Activated naive CD8-positive, alpha-beta T cell treated with anti-CD3 and anti-CD28 coated beads, Interleukin-2, amount 50 U/mL, for 16 hours (primary cell): ENCODE data around the gene WDR81.
"Not testable (repeated sequence)": the region's sequence is repeated elsewhere in the genome, so short reads cannot be mapped to it uniquely, and the experiment has no call there.

ENCODE experiments used
- DNase-seq: peaks from one replicate; pipeline ENCODE4 v3.0.0-alpha.2; 2020; ENCODE audit warnings: low read depth, low spot score

WDR81 gene

DNA sequence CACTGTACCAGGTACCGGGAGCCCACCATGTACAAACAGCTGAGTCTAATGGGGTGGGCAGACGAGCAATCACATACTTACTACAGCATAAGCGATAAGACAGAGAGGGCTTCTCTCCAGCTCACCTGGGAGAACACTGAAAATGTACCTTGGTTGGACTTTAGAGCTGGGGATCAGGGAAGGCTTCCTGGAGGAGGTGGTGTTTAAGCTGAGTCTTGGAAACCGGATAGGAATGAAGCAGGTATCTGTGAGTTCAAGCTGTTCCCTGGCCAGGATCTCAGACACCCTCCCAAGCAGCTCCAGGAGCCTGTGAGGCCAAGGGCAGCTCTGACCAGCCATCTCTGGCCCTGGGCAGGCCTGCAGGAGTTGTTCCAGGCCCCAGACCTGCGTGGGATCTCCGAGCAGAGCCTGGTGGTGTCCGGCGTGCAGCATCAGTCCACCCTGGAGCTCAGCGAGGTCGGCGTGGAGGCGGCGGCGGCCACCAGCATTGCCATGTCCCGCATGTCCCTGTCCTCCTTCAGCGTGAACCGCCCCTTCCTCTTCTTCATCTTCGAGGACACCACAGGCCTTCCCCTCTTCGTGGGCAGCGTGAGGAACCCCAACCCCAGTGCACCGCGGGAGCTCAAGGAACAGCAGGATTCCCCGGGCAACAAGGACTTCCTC is 29.4 kb downstream of the WDR81 start:
- DNase-seq: no peak

DNA sequence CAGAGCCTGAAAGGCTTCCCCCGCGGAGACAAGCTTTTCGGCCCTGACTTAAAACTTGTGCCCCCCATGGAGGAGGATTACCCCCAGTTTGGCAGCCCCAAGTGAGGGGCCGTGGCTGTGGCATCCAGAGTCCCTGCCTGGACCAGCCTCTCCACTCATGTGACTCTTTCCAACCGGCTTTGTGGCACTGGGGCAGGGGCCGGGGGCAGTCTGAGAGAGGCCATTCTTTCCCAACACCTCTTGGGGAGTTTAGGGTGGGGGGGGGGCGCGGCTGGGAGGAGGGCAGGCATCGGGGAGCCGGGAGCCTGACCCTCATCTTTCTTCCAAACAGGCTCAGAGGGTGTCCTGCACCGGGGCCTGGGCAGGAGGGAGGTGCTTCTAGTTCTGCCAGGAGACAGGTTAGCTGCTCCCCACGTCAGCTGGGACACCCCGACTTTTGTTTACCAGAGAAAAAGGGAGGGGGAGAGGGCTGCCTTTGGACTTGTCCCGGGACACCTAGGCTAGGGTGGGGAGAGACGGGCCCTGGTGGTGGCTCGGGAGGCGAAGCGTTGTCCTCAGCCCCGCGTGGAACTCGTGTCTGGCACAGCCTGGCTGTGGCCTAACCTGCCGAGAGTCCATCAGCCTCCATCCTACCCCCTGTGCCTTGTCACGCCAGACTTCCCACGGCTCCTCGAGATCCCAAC is 30.1 kb downstream of the WDR81 start:
- no peak for DNase-seq

- no peak for DNase-seq
Measured at GRCh38 chr17:1755252-1755826, 30.8 kb downstream of the WDR81 start.

DNA sequence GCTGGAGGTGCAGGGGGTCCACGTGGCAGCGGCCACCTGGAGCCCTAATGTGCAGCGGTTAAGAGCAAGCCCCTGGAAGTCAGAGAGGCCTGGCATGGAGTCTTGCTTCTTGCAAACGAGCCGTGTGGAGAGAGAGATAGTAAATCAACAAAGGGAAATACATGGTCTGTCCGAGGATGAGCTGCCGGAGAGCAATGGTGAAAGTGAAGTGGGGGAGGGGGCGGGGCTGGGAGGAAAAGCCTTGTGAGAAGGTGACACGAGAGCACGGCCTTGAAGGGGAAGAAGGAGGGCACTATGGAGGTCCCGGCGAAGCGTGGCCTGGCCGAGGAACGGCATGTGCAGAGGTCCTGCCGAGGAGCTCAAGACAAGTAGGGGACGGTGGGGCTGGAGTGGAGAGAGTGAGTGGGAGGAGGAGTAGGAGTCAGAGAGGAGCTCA is 31.3 kb downstream of the WDR81 start:
- DNase-seq: no peak

DNA sequence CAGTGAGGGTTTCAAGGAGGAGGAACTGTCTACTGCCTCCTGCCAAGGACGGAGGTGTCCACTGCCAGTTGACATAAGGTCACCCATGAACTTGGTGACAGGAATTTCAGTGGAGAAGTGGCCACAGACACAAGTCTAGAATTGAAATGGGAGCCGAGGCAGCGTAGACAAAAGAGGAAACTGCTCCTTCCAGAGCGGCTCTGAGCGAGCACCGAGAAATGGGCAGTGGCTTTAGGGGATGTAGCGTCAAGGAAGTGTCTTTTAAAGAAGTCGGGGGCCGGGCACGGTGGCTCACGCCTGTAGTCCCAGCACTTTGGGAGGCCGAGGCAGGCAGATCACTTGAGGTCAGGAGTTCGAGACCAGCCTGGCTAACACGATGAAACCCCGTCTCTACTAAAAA is 34.3 kb downstream of the WDR81 start:
- DNase-seq: no peak

GRCh38 chr17:1759529-1759928 is 35.0 kb downstream of the WDR81 start:
- DNase-seq: no peak

GRCh38 chr17:1762233-1762900 is 37.9 kb downstream of the WDR81 start:
- DNase-seq: no peak

DNA sequence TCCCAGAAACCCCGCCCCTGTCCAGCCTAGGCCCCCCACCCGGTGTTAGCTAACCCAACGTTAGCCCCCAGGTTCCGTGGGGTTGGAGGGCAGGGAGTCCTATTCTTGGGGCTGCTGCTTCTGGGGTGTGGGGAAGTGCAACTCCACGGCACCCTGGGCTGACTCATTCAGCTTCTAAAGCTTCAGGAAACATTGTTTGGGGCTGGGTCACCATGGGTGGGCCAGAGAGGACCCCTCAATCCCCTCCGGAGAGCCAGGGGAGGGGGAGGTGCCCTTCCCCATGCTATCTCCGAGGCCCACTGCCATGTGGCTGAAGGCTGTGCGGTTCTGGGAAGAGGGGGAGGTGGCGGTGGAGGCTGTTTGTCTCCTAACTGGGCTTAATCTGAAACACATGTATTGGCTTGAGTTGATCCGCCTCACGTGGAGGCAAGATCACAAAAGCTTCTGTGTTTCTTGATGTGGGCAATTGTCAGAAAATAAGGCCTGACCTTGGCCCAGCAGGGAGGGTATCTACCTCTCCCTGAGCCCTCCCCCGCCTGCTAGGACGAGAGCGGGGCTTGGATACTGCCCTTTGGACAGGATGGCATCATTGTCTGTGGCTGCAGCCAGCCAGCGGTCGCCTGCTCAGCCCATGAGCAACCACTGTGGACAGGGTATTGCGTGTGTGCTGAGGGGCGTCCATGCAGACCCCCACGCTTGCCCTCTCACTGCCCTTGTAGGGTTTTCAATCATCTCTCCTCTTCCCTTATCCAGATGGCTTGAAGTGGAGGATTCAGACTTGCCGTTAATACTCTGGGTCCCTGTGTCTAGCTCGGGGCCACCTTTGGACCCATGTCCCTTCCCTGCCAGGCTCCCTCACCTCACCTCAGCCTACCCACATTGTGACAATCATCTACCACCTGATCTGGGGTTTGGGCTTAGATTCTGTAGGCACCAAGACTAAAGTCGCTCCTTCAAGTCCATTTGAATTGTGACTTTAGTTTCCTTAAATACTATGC is 38.7 kb downstream of the WDR81 start:
- DNase-seq: no peak

DNA sequence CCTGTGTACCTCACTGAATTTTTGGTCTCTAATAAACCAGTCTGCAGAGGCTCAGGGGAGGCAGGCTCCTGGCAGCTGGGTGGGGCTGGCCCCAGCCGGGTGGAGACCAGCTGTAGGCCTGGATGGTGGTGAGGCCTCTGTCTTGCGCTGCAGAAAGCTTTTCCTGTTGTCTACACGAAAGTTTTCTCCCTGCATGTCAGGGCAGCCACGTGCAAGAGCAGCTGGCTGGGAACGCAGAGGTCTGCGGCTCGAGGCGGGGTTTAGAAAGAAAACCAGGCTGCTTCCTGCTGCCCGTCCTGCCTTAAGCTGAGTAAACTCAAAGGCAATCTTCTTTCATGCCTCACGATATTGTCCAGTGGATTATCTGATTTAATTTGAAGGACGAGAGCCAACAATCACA is 39.8 kb downstream of the WDR81 start:
- DNase-seq: peak; percentile 15

- not testable (repeated sequence) for DNase-seq
Measured at GRCh38 chr17:1764705-1765104, 40.2 kb downstream of the WDR81 start.

- no peak for DNase-seq
Measured at GRCh38 chr17:1765576-1765975, 41.1 kb downstream of the WDR81 start.

DNA sequence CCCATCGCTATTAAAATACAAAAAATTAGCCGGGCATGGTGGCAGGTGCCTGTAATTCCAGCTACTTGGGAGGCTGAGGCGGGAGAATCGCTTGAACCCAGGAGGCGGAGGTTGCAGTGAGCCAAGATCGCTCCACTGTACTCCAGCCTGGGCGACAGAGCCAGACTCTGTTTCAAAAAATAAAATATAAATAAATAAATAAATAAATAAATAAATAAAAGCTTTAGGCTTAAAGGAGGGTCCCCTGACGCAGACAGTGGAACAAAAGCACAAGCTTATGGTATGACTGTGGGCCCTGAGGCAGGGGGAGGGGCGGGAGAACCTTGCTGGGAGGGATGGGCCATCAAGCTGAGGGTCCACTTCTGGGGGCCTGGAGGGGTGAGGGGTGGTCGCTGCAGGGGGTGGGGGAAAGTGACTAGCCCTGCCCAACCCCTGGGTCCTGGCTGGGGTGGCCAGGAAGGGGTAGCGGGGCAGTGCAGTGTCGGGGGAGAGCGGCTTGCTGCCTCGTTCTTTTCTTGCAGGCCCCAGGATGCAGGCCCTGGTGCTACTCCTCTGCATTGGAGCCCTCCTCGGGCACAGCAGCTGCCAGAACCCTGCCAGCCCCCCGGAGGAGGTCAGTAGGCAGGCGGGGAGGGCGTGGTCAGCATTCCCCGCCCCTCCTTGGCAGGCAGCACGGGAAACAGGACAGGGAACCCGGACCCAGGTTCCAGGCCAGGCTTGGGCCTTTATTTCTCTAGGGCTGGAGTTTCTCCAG is 42.1 kb downstream of the WDR81 start:
- DNase-seq: no peak

DNA sequence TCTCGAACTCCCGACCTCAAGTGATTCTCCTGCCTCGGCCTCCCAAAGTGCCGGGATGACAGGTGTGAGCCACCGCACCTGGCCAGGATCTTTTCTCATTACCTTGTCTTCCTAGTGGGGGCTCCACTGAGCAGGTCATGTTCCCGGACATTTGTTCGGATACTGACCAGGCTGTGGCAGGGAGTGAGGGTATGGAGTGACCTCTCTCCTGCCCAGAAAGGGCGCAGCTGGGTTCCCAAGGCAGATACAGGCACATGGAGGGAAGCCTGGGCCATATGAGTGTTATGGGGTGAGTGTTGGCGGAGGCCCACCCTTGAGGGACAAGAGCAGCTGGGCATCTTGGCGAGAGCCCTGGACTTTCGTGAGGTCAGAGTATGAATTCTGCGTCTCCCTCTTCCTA is 42.9 kb downstream of the WDR81 start:
- DNase-seq: no peak

- DNase-seq: no peak
Measured at GRCh38 chr17:1769822-1770477, 45.4 kb downstream of the WDR81 start.

DNA sequence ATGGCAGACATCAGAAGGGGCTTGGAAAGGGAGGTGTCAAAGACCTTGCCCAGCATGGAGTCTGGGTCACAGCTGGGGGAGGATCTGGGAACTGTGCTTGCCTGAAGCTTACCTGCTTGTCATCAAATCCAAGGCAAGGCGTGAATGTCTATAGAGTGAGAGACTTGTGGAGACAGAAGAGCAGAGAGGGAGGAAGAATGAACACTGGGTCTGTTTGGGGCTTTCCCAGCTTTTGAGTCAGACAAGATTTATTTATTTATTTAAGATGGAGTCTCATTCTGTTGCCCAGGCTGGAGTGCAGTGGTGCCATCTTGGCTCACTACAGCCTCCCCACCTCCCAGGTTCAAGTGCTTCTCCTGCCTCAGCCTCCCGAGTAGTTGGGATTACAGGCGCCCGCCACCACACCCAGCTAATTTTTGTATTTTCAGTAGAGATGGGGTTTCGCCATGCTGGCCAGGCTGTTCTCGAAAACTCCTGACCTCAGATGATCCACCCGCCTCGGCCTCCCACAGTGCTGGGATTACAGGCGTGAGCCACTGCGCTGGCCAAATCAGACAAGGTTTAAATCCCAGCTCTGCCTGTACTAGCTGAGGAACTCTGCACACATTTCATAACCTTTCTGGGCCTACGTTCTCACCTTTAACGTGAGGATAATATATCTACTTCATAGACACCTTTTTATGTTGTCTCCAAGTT is 48.6 kb downstream of the WDR81 start:
- DNase-seq: not testable (repeated sequence)

DNA sequence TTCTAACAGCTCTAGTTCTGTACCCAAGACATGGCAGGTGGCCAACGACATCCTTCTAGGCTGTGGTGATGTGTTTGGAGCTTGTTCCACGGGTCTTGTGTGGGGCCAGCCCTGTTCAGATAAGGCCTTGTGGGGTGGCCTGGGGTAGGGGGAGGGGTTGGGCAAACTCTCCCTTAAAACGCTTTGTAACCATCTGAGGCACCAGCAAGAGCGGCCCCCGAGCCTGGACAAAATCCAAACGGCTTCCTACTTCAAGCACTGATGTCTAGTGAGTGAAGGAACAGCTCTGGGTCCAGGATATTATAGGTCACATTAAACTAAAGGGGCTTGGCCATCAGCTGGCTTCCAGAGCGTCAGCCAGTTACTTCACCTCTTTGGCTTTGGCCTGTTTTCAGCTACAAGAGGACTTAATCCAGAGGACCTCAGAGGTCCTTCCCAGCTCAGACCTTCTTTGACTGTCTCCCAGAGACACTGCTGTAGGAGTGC is 49.2 kb downstream of the WDR81 start:
- no peak for DNase-seq

- DNase-seq: no peak
Measured at GRCh38 chr17:1774390-1775176, 50.1 kb downstream of the WDR81 start.

DNA sequence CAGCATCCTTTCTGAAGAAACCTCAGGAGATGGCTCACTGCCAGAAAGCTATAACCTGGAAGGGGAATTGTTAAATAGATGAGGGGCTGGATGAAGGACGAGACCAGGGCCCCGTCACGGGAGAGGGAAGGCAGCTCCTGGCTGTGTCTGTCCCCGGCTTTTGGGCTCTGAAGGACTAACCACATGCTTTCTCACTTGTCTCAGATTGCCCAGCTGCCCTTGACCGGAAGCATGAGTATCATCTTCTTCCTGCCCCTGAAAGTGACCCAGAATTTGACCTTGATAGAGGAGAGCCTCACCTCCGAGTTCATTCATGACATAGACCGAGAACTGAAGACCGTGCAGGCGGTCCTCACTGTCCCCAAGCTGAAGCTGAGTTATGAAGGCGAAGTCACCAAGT is 51.8 kb downstream of the WDR81 start:
- no peak for DNase-seq
